DND-41 (cell line): Measurements from ENCODE around the gene SF3B6.

Experiments
- CTCF ChIP-seq: IDR thresholded peaks from 2 replicates; pipeline ENCODE4 v1.5.1; 2012; ENCODE audit warnings: borderline replicate concordance, low read length, moderate library complexity, mild to moderate bottlenecking; ENCODE audit not compliant: poor library complexity, severe bottlenecking; ENCODE audit errors: extremely low read depth
- EZH2 ChIP-seq: IDR thresholded peaks from 3 replicates; pipeline ENCODE4 v1.6.1; 2012; ENCODE audit warnings: borderline replicate concordance, low read depth, mild to moderate bottlenecking, moderate library complexity, low read length, inconsistent platforms; ENCODE audit not compliant: severe bottlenecking

GRCh38 chr2:24110660-24111303, 34.7 kb upstream of the SF3B6 start:
- TF ChIP-seq CTCF (no peak), EZH2 (no peak)
